Esophagus muscularis mucosa (tissue), 4 donors: Measurements from ENCODE around the gene IFT43. TPM values are rescaled to one million over a fixed set of nuclear protein-coding genes. Genes with fewer than 3 reads are reported as not detected.

Experiments used
- DNase-seq: peaks from one replicate; pipeline ENCODE4 v3.0.0-alpha.2; 2017; ENCODE audit errors: extremely low spot score
- H3K27ac ChIP-seq, 4 donors: fragments of 200-600 bp; sonication (generic); replicated peaks in 1 of 4; 1 replicate in 3 of 4; 2 replicates in 1 of 4; pipeline ENCODE4 v1.5.1; 2016 to 2019; ENCODE audit warnings: mild to moderate bottlenecking in 1 of 4
- H3K27me3 ChIP-seq, 4 donors: fragments of 200-600 bp; sonication (generic); one replicate each; pipeline versions ENCODE4 v1.5.1 to v1.6.0; 2016 to 2019
- H3K36me3 ChIP-seq, 4 donors: fragments of 200-600 bp; sonication (generic); one replicate each; pipeline ENCODE4 v1.5.1; 2016 to 2019
- H3K4me1 ChIP-seq, 4 donors: fragments of 200-600 bp; sonication (generic); one replicate each; pipeline ENCODE4 v1.5.1; 2016 to 2019
- H3K4me3 ChIP-seq, 4 donors: fragments of 200-600 bp; sonication (generic); 1 replicate in 2 of 4; 2 replicates in 2 of 4; pipeline ENCODE4 v1.5.1; 2016 to 2019; ENCODE audit warnings: mild to moderate bottlenecking in 4 of 4, moderate library complexity in 1 of 4
- H3K9me3 ChIP-seq, 4 donors: fragments of 200-600 bp; sonication (generic); 1 replicate in 3 of 4; 2 replicates in 1 of 4; pipeline ENCODE4 v1.5.1; 2016 to 2019
- CTCF ChIP-seq, 3 experiments: fragments of 200-600 bp in 2 of 3; fragments of 450-650 bp in 1 of 3; sonication (generic) in 2 of 3; IDR thresholded peaks; one replicate each; pipeline ENCODE4 v1.5.1; 2017 to 2019; ENCODE audit warnings: antibody characterized with exemption in 3 of 3, mild to moderate bottlenecking in 2 of 3, moderate library complexity in 1 of 3
- EP300 ChIP-seq: sonication (generic); formaldehyde crosslinking; IDR thresholded peaks from one replicate; pipeline ENCODE4 v1.6.1; 2017; ENCODE audit warnings: antibody characterized with exemption
- POLR2A ChIP-seq: fragments of 450-650 bp; IDR thresholded peaks from one replicate; pipeline ENCODE4 v1.6.1; 2017; ENCODE audit warnings: antibody characterized with exemption, moderate library complexity, mild to moderate bottlenecking, low read depth
- POLR2AphosphoS5 ChIP-seq, 2 donors: sonication (generic); formaldehyde crosslinking; IDR thresholded peaks; one replicate each; pipeline ENCODE4 v1.6.1; 2017; ENCODE audit warnings: antibody characterized with exemption in 2 of 2
- WGBS: methylation state at CpG from one replicate; pipeline ENCODE4 v1.1.5; 2018; 5-methylcytosine and 5-hydroxymethylcytosine counted together
- intact Hi-C: fragments of 100-400 bp; cut with DNase I; formaldehyde crosslinking; loops from one replicate; pipeline ENCODE4 v1.15.1; 2023
- total RNA-seq, 4 donors: library from RNA; depleted of rRNA; stranded (reverse); fragments of >200 nt; gene quantifications; one replicate each; pipeline versions ENCODE4 v1.1.0 to v1.2.1, GENCODE V29; 2016

Gene IFT43
- total RNA-seq, 4 donors from 2014 or later, result 36.7 to 51.0 (median 42.3) TPM

DNA sequence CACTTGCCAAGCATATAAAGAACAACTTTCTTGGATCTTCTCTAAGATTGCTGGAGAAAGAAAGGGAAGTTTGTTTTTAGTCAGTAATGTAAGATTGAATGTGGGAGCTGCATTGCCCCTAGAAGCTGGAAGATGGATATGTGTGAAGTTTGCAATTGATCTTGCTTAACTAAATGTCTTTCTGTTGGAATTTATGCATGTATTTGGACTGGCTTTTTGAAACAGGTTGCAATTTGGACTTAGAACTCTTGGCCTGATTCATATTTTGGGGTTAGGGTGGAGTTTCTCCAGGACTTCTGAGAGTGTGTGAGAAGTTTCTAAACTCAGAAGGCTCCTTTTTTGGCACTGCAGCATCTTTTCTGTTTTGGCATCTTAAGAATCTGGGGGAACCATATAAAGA is 26.4 kb downstream of the IFT43 start:
- peak overlapping the region; percentile 81 to 84 (median 82) for H3K27ac ChIP-seq
- intact Hi-C loops, result no loop called here
- peaks cover 0 to 52% (median 23%) of the 10 kb centered on the region in 4 donors for H3K36me3 ChIP-seq
- H3K9me3 ChIP-seq, result no peaks in the 10 kb centered on the region
- DNase-seq, result no peak
- no peaks in the 10 kb centered on the region for H3K27me3 ChIP-seq
- peaks cover 14 to 27% (median 24%) of the 10 kb centered on the region in 4 donors for H3K4me1 ChIP-seq
- TF ChIP-seq EP300 (no peak), POLR2A (no peak), CTCF (IDR thresholded peaks at IDR 0.05) (no peak), POLR2AphosphoS5 (IDR thresholded peaks at IDR 0.05) (no peak)
- H3K4me3 ChIP-seq, result peak overlapping the region in 2 of 4 donors; percentile 10 to 19

DNA sequence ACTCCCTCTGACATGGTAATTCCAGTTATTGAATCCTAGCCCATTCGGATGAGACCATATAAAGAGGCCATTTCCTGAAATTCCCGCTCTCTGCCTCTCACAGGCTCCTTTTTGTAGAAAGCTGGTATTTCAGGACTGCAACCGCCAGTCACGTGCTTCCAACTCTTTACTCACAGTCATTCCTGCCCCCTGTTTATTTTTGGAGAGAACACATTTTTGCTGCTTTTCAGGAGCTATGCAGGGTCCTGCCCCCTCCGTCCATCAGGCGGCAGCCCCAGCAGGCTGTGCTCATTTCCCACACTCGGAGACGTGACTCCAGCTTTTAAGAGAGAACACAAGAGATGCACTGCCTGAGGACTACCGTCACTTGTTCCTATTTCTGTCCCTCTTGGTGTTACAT is 26.8 kb downstream of the IFT43 start:
- 44% methylated on average over 9 of the region's 9 CpGs for WGBS

DNA sequence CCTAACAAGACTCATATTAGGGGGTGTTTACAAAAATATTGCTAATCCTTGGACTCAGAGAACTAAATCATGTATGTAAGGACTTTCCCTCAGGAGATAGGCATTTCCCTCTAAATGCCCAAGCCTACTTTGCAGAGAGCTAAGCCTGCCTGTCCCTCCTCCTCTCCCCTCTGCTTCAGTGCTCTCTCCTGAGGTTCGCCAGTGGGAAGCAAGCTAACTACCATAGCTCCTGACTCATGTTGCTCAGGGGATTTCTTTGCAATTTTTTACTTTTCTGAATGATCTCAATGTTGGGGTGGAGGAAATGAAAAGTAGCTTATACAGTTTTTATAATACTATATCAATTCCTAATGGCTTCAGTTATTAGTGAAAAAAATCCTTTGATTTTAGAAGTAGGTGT is 29.6 kb downstream of the IFT43 start:
- Histone ChIP-seq H3K27ac (peak overlapping the region in 1 of 4 donors; percentile 0), H3K4me1 (peaks cover 14 to 27% (median 24%) of the 10 kb centered on the region in 4 donors), H3K4me3 (no peak overlapping the region), H3K36me3 (peaks cover 0 to 34% (median 11%) of the 10 kb centered on the region in 4 donors), H3K27me3 (no peaks in the 10 kb centered on the region), H3K9me3 (no peaks in the 10 kb centered on the region)
- intact Hi-C loops, result no loop called here
- TF ChIP-seq CTCF (IDR thresholded peaks at IDR 0.05) (no peak), POLR2A (no peak), POLR2AphosphoS5 (IDR thresholded peaks at IDR 0.05) (no peak), EP300 (no peak)
- no peak for DNase-seq
- WGBS, result 86% methylated on average over 1 of the region's 1 CpG

More for the DNA sequence above, 26.8 kb downstream of the IFT43 start:
- Histone ChIP-seq H3K27me3 (no peaks in the 10 kb centered on the region), H3K9me3 (no peaks in the 10 kb centered on the region), H3K4me3 (peak overlapping the region; percentile 2 to 19 (median 13)), H3K27ac (peak overlapping the region; percentile 81 to 84 (median 82)), H3K4me1 (peaks cover 14 to 27% (median 24%) of the 10 kb centered on the region in 4 donors), H3K36me3 (peaks cover 0 to 51% (median 19%) of the 10 kb centered on the region in 4 donors)
- TF ChIP-seq EP300 (peak; percentile 71), POLR2A (no peak), POLR2AphosphoS5 (IDR thresholded peaks at IDR 0.05) (peak; percentile 77 to 79), CTCF (IDR thresholded peaks at IDR 0.05) (peak in 1 of 3 experiments; percentile 18)
- intact Hi-C loops, result no loop called here
- no peak for DNase-seq

- H3K4me1 ChIP-seq, result peaks cover 14 to 27% (median 24%) of the 10 kb centered on the region in 4 donors
- H3K36me3 ChIP-seq, result peaks cover 0 to 36% (median 13%) of the 10 kb centered on the region in 4 donors
- no peaks in the 10 kb centered on the region for H3K9me3 ChIP-seq
- no peaks in the 10 kb centered on the region for H3K27me3 ChIP-seq
- no peak overlapping the region for H3K4me3 ChIP-seq
- no peak for DNase-seq
- no peak overlapping the region for H3K27ac ChIP-seq
- TF ChIP-seq POLR2A (no peak), CTCF (IDR thresholded peaks at IDR 0.05) (no peak), EP300 (no peak), POLR2AphosphoS5 (IDR thresholded peaks at IDR 0.05) (no peak)
- WGBS, result 78% methylated on average over 1 of the region's 1 CpG
- intact Hi-C loops, result no loop called here
These were observed 30.1 kb downstream of the IFT43 start for GRCh38 chr14:76015668-76016067.

DNA sequence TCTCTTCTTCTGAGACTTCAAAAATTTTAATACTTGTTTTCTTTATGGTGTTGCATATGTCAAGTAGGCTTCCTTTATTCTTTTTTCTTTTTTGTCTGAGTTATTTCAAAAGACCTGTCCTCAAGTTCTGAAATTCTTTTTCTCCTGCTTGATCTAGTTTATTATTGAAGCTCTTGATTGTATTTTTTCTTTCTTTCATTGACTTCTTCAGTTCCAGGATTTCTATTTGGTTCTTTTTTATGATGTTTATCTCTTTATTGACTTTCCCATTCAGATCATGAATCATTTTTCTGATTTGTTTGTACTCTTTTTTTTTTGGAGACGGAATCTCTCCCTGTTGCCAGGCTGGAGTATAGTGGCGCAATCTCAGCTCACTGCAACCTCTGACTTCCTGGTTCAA is 34.1 kb downstream of the IFT43 start:
- 96% methylated on average over 2 of the region's 2 CpGs for WGBS
- no peaks in the 10 kb centered on the region for H3K9me3 ChIP-seq
- no peak for DNase-seq
- H3K27me3 ChIP-seq, result no peaks in the 10 kb centered on the region
- peaks cover 0 to 35% (median 22%) of the 10 kb centered on the region in 4 donors for H3K36me3 ChIP-seq
- H3K27ac ChIP-seq, result no peak overlapping the region
- intact Hi-C loops, result no loop called here
- H3K4me1 ChIP-seq, result peaks cover 0 to 6% (median 0%) of the 10 kb centered on the region in 4 donors
- H3K4me3 ChIP-seq, result no peak overlapping the region
- TF ChIP-seq EP300, result no peak
- no peak for TF ChIP-seq CTCF (IDR thresholded peaks at IDR 0.05)
- no peak for TF ChIP-seq POLR2AphosphoS5 (IDR thresholded peaks at IDR 0.05)
- TF ChIP-seq POLR2A, result no peak
